ENCODE data around the gene RPIA. TPM values are rescaled to one million over a fixed set of nuclear protein-coding genes. Genes with fewer than 3 reads are reported as not detected.

Gene RPIA
- total and polyA plus RNA-seq, 2 donors = 25.4 to 53.9 TPM

DNA sequence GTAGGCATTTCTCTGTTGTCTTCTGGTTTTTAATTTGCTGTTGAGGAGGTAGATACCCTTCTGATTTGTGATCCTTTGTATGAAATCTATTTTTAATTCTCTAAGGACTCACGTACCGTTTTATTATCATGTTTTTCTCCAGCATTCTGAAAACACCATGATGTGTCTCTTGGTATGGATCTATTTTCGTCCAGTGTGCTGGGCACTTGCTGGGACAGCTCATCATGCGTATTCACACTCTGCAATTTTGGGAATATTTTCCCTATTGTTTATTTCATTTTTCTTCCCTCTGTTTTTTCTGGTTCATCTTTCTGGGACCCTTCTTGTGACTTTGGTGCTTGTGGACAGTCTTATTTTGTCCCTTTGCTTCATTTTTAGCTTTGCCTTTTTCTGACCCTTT, 21.9 kb downstream of the RPIA start:
- 98% methylated on average over 4 of the region's 4 CpGs for WGBS
- H3K4me1 ChIP-seq (ENCODE audit: control insufficient read depth in 2 of 2, insufficient read depth in 2 of 2, low read length in 2 of 2) = no peaks in the 10 kb centered on the region

DNA sequence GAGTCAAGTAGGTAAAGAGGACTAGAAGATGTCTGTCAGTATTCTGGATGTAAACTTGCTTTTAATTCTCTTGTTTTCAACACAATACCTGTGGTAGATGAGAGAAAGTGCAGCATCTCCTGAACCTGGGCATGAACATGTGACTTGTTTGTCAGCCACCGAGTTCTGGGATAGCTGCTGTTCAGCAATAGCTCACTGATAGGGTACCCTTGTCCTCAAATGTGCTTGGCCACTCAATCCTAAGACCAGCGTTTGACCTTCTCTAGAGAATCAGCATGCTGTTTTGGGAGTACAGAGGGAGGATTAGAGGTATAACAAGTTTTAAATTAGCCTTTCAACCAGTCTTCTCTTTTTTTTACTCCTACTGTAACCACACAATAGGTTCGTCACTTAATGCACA, 23.2 kb downstream of the RPIA start:
- Histone ChIP-seq H3K9me3 (ENCODE audit: control insufficient read depth in 2 of 2, insufficient read depth in 1 of 2, low read length in 1 of 2) (no peaks in the 10 kb centered on the region), H3K27me3 (ENCODE audit: control insufficient read depth in 2 of 2, insufficient read depth in 1 of 2, low read length in 1 of 2) (no peaks in the 10 kb centered on the region), H3K27ac (ENCODE audit: low read depth in 1 of 2, low read length in 1 of 2) (no peak overlapping the region), H3K36me3 (ENCODE audit: control insufficient read depth in 2 of 2, insufficient read depth in 2 of 2, low read length in 1 of 2) (peaks cover 4 to 6% of the 10 kb centered on the region in 2 donors), H3K4me1 (ENCODE audit: control insufficient read depth in 2 of 2, insufficient read depth in 2 of 2, low read length in 2 of 2) (no peaks in the 10 kb centered on the region), H3K4me3 (ENCODE audit: low read length in 2 of 2) (no peak overlapping the region)
- no peak for DNase-seq (ENCODE audit: low read depth in 6 of 9, low spot score in 9 of 9)
- WGBS = 99% methylated on average over 3 of the region's 3 CpGs

More for the DNA sequence above, 21.9 kb downstream of the RPIA start:
- H3K27ac ChIP-seq (ENCODE audit: low read depth in 1 of 2, low read length in 1 of 2) = no peak overlapping the region
- no peaks in the 10 kb centered on the region for H3K27me3 ChIP-seq (ENCODE audit: control insufficient read depth in 2 of 2, insufficient read depth in 1 of 2, low read length in 1 of 2)
- no peaks in the 10 kb centered on the region for H3K9me3 ChIP-seq (ENCODE audit: control insufficient read depth in 2 of 2, insufficient read depth in 1 of 2, low read length in 1 of 2)
- H3K4me3 ChIP-seq (ENCODE audit: low read length in 2 of 2) = no peak overlapping the region
- DNase-seq (ENCODE audit: low read depth in 6 of 9, low spot score in 9 of 9) = no peak
- H3K36me3 ChIP-seq (ENCODE audit: control insufficient read depth in 2 of 2, insufficient read depth in 2 of 2, low read length in 1 of 2) = peaks cover 4 to 6% of the 10 kb centered on the region in 2 donors

DNA sequence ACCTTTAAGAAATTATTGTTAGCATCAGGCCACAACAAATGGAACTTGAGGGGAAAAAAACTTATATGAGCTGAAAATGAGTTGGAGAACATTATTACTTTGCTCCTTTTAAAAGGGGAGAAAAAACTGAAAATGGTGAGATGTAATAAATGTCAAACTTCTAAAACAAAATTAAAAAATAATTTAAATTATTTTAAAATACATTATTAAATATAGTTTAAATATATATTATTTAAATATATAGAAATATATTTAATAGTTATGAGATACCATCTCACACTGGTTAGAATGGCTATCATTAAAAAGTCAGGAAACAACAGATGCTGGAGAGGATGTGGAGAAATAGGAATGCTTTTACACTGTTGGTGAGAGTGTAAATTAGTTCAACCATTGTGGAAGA, 28.9 kb downstream of the RPIA start:
- no peak for DNase-seq (ENCODE audit: low read depth in 6 of 9, low spot score in 9 of 9)

DNA sequence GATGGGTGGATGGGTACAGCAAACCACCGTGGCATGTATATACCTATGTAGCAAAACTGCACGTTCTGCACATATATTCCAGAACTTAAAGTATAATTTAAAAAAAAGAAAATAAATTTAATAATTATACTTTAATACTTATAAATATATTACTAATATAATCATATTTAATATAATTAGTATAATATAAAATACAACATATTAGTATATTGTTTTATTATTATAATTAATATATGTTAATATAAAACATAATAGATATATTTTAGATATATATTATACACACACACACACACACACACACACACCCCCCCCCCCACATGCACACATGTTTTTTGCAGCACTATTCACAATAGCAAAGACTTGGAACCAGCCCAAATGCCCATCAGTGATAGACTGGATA, 29.8 kb downstream of the RPIA start:
- H3K36me3 ChIP-seq (ENCODE audit: control insufficient read depth in 2 of 2, insufficient read depth in 2 of 2, low read length in 1 of 2) = no peaks in the 10 kb centered on the region
- no peaks in the 10 kb centered on the region for H3K27me3 ChIP-seq (ENCODE audit: control insufficient read depth in 2 of 2, insufficient read depth in 1 of 2, low read length in 1 of 2)
- H3K9me3 ChIP-seq (ENCODE audit: control insufficient read depth in 2 of 2, insufficient read depth in 1 of 2, low read length in 1 of 2) = no peaks in the 10 kb centered on the region
- no peak overlapping the region for H3K27ac ChIP-seq (ENCODE audit: low read depth in 1 of 2, low read length in 1 of 2)
- no peak overlapping the region for H3K4me3 ChIP-seq (ENCODE audit: low read length in 2 of 2)
- no peak for DNase-seq (ENCODE audit: low read depth in 6 of 9, low spot score in 9 of 9)
- H3K4me1 ChIP-seq (ENCODE audit: control insufficient read depth in 2 of 2, insufficient read depth in 2 of 2, low read length in 2 of 2) = no peaks in the 10 kb centered on the region
- over 99% methylated on average over 2 of the region's 2 CpGs for WGBS

More for the DNA sequence above, 28.9 kb downstream of the RPIA start:
- H3K4me3 ChIP-seq (ENCODE audit: low read length in 2 of 2) = no peak overlapping the region
- H3K9me3 ChIP-seq (ENCODE audit: control insufficient read depth in 2 of 2, insufficient read depth in 1 of 2, low read length in 1 of 2) = no peaks in the 10 kb centered on the region
- H3K27ac ChIP-seq (ENCODE audit: low read depth in 1 of 2, low read length in 1 of 2) = no peak overlapping the region
- H3K27me3 ChIP-seq (ENCODE audit: control insufficient read depth in 2 of 2, insufficient read depth in 1 of 2, low read length in 1 of 2) = no peaks in the 10 kb centered on the region
- no peaks in the 10 kb centered on the region for H3K4me1 ChIP-seq (ENCODE audit: control insufficient read depth in 2 of 2, insufficient read depth in 2 of 2, low read length in 2 of 2)
- no peaks in the 10 kb centered on the region for H3K36me3 ChIP-seq (ENCODE audit: control insufficient read depth in 2 of 2, insufficient read depth in 2 of 2, low read length in 1 of 2)

DNA sequence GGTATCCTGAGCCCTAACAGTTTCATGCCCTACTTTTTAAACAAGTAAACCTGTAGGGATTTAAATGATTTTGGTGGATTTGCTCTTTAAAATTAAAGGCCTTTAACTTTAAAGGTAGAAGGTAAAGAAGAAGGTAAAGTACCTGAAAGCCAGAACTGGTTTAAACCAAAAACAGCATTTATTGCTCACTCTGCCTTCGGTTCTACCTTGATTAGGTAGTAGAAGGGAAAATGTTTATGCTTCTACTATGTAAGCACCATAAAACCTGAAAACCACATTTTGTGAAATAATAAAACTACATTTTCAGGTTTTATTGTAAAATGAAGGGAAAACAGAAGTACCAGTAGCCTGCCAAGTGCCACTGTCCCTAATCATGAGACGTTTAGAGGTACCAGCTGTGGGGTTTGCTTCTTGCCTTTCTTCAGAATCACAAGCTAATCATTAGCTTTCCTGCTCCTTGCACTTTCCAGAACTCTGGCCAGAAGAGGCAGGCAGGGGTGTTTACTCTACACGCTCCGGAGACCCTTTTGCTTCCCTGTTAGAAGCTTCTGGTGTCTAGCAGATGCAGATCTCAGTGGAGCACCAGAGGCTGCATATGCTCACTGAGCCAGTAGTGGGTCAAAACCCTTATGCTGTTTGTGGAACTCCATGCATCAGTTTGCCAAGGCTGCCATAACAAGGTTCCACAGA, 33.3 kb downstream of the RPIA start:
- no peaks in the 10 kb centered on the region for H3K36me3 ChIP-seq (ENCODE audit: control insufficient read depth in 2 of 2, insufficient read depth in 2 of 2, low read length in 1 of 2)
- peaks cover 6% of the 10 kb centered on the region in 2 donors for H3K4me1 ChIP-seq (ENCODE audit: control insufficient read depth in 2 of 2, insufficient read depth in 2 of 2, low read length in 2 of 2)
- no peak overlapping the region for H3K27ac ChIP-seq (ENCODE audit: low read depth in 1 of 2, low read length in 1 of 2)
- no peaks in the 10 kb centered on the region for H3K9me3 ChIP-seq (ENCODE audit: control insufficient read depth in 2 of 2, insufficient read depth in 1 of 2, low read length in 1 of 2)
- no peak for DNase-seq (ENCODE audit: low read depth in 6 of 9, low spot score in 9 of 9)
- no peaks in the 10 kb centered on the region for H3K27me3 ChIP-seq (ENCODE audit: control insufficient read depth in 2 of 2, insufficient read depth in 1 of 2, low read length in 1 of 2)
- H3K4me3 ChIP-seq (ENCODE audit: low read length in 2 of 2) = no peak overlapping the region
- 82% methylated on average over 4 of the region's 4 CpGs for WGBS

DNA sequence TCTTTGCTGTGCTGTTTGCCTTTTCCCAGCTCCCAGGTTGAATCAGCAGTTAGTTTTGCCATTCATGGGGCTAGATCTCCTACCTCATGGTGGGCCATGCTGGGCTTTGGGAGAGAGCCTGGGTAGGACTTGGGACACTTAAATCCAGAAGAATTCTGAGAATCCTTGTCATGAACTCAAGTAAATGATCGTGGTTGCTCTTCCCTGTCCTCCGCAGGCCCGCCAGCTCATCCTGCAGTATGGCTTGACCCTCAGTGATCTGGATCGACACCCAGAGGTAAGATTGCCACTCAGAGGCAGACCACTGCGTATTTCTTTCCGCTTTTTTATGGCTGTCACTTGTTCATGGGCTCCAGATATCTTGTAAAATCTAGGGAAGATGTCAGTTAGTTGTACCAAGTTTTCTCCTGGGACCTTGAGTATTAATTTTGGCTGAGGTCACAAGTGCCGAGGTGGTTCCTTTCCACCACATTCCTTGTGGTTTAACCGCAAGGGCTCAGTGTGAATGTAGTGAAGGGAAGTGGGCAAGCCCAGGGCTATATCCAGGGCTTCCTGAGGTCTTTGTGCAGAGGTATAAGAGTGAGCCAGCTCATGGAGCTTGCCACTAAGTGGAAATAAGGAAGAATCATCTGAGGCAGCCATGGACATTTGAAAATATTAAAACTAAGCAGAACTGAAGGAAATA, 37.7 kb downstream of the RPIA start:
- DNase-seq (ENCODE audit: low read depth in 6 of 9, low spot score in 9 of 9) = no peak
- Histone ChIP-seq H3K36me3 (ENCODE audit: control insufficient read depth in 2 of 2, insufficient read depth in 2 of 2, low read length in 1 of 2) (peaks cover 4 to 6% of the 10 kb centered on the region in 2 donors), H3K4me1 (ENCODE audit: control insufficient read depth in 2 of 2, insufficient read depth in 2 of 2, low read length in 2 of 2) (peaks cover 6 to 10% of the 10 kb centered on the region in 2 donors), H3K9me3 (ENCODE audit: control insufficient read depth in 2 of 2, insufficient read depth in 1 of 2, low read length in 1 of 2) (no peaks in the 10 kb centered on the region), H3K27me3 (ENCODE audit: control insufficient read depth in 2 of 2, insufficient read depth in 1 of 2, low read length in 1 of 2) (no peaks in the 10 kb centered on the region), H3K4me3 (ENCODE audit: low read length in 2 of 2) (no peak overlapping the region), H3K27ac (ENCODE audit: low read depth in 1 of 2, low read length in 1 of 2) (no peak overlapping the region)
- WGBS = 61% methylated on average over 8 of the region's 8 CpGs

DNA sequence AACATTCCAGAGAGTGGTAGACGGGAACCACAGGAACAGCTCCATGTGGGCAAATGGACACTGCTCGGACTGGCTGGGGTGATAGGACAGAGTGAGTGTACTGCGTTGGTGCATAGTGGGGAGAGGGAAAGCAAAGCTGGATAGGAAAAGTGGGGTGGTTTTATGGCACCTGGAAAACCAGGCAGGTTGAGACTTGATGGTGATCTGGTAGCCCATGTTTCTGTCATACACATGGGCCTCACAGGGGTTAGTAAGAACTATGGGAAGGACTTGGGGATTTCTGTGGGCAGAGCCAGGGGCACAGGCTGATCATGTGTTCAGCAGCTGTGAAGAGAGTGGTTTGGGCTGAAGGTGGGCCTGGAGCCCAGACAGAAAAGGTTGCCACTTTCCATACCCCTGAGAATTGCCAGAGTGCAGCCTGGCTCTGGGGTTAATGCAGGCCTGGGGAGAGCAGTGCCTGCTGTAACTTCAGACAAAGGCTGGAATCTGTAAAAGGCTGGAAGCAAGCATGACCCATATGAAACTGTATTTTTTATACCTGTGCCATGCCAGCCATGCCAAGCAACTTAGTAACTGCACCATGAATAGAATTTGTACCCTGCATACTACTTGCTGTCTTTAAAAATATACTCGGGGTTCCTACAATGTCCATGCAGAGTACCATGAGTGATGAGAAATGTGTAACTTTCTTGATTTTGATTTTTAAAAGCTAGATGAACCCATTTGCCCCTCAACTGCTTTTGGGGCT, 41.9 kb downstream of the RPIA start:
- no peak overlapping the region for H3K27ac ChIP-seq (ENCODE audit: low read depth in 1 of 2, low read length in 1 of 2)
- H3K9me3 ChIP-seq (ENCODE audit: control insufficient read depth in 2 of 2, insufficient read depth in 1 of 2, low read length in 1 of 2) = no peaks in the 10 kb centered on the region
- over 99% methylated on average over 4 of the region's 4 CpGs for WGBS
- H3K27me3 ChIP-seq (ENCODE audit: control insufficient read depth in 2 of 2, insufficient read depth in 1 of 2, low read length in 1 of 2) = no peaks in the 10 kb centered on the region
- no peak overlapping the region for H3K4me3 ChIP-seq (ENCODE audit: low read length in 2 of 2)
- peaks cover 23 to 42% of the 10 kb centered on the region in 2 donors for H3K36me3 ChIP-seq (ENCODE audit: control insufficient read depth in 2 of 2, insufficient read depth in 2 of 2, low read length in 1 of 2)
- H3K4me1 ChIP-seq (ENCODE audit: control insufficient read depth in 2 of 2, insufficient read depth in 2 of 2, low read length in 2 of 2) = peaks cover 6 to 10% of the 10 kb centered on the region in 2 donors
- no peak for DNase-seq (ENCODE audit: low read depth in 6 of 9, low spot score in 9 of 9)

DNA sequence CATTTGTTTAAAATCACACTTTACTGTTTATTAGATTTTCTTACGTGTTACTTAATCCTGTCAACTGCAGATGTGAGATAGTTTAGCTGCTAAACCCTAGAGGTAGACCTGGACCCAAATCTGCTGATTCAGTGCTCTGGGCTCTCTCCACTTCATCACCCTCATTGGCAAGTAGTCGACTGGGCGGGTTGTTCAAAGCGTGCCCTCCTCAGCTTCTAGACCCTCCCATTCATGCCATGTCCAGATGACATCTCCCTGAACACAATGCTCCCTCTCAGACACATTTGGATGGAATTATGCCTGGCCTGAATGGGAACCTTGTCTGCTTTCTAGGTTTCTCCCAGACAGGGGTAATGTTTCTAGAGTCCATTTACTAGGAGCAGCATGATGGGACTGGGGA, 43.7 kb downstream of the RPIA start:
- DNase-seq (ENCODE audit: low read depth in 6 of 9, low spot score in 9 of 9) = no peak
- WGBS = 93% methylated on average over 4 of the region's 4 CpGs
- no peak overlapping the region for H3K27ac ChIP-seq (ENCODE audit: low read depth in 1 of 2, low read length in 1 of 2)
- H3K27me3 ChIP-seq (ENCODE audit: control insufficient read depth in 2 of 2, insufficient read depth in 1 of 2, low read length in 1 of 2) = no peaks in the 10 kb centered on the region
- no peaks in the 10 kb centered on the region for H3K9me3 ChIP-seq (ENCODE audit: control insufficient read depth in 2 of 2, insufficient read depth in 1 of 2, low read length in 1 of 2)
- peaks cover 35 to 55% of the 10 kb centered on the region in 2 donors for H3K36me3 ChIP-seq (ENCODE audit: control insufficient read depth in 2 of 2, insufficient read depth in 2 of 2, low read length in 1 of 2)
- peaks cover 0 to 4% of the 10 kb centered on the region in 2 donors for H3K4me1 ChIP-seq (ENCODE audit: control insufficient read depth in 2 of 2, insufficient read depth in 2 of 2, low read length in 2 of 2)
- no peak overlapping the region for H3K4me3 ChIP-seq (ENCODE audit: low read length in 2 of 2)

DNA sequence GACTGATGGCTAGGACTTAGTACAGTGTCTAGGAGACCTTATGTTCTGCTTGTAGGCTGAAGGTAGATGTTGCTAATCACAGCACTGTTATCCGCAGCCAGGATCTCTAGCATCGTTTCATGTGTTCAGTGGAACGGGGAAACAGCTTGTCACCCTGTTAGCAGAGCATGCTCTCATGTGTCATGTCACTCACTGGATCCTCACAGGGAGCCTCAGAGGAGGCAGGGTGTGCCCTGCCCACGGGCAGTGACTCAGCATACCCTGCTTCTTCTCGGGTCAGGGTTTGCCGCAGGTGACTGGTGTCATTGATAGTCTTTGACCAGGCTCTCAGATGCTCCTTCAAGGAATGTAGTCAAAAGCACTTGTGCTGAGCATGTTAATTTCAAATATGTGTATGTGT, 44.4 kb downstream of the RPIA start:
- Histone ChIP-seq H3K27ac (ENCODE audit: low read depth in 1 of 2, low read length in 1 of 2) (no peak overlapping the region), H3K4me1 (ENCODE audit: control insufficient read depth in 2 of 2, insufficient read depth in 2 of 2, low read length in 2 of 2) (peaks cover 0 to 9% of the 10 kb centered on the region in 2 donors), H3K9me3 (ENCODE audit: control insufficient read depth in 2 of 2, insufficient read depth in 1 of 2, low read length in 1 of 2) (no peaks in the 10 kb centered on the region), H3K27me3 (ENCODE audit: control insufficient read depth in 2 of 2, insufficient read depth in 1 of 2, low read length in 1 of 2) (no peaks in the 10 kb centered on the region), H3K36me3 (ENCODE audit: control insufficient read depth in 2 of 2, insufficient read depth in 2 of 2, low read length in 1 of 2) (peaks cover 35 to 59% of the 10 kb centered on the region in 2 donors), H3K4me3 (ENCODE audit: low read length in 2 of 2) (no peak overlapping the region)
- WGBS = 76% methylated on average over 6 of the region's 6 CpGs
- DNase-seq (ENCODE audit: low read depth in 6 of 9, low spot score in 9 of 9) = no peak

Measured in thymus (tissue), 11 donors.